IMR-90 (cell line): Measurements from ENCODE around the gene ZMIZ1. TPM values are rescaled to one million over a fixed set of nuclear protein-coding genes. Genes with fewer than 3 reads are reported as not detected.

Experiments
- ATAC-seq: fragments of 200-7000 bp; cut with Tn5 transposase; 2 replicates; pipeline ENCODE4 v1.9.1; 2020; ENCODE audit warnings: low read depth, mild to moderate bottlenecking, moderate library complexity
- BruUV-seq: library from RNA; stranded (reverse); fragments of 400-500 nt; replicated peaks from 2 replicates; lab custom pipeline; 2021; lab: Mats Ljungman, UMichigan
- CTCF ChIA-PET: fragments of 300-600 bp; formaldehyde crosslinking; extraction: SDS; loops from one replicate; lab custom pipeline; 2021; ENCODE audit warnings: antibody characterized with exemption; lab: Yijun Ruan, JAX
- POLR2A ChIA-PET: fragments of 300-600 bp; sonication (Branson Sonifier 250); formaldehyde crosslinking; loops from one replicate; lab custom pipeline; 2022; ENCODE audit warnings: antibody characterized with exemption; ENCODE audit not compliant: unreplicated experiment; lab: Charles Lee
- DNase-seq: peaks from one replicate; pipeline ENCODE4 v3.0.0; 2013
- H2AFZ ChIP-seq: replicated peaks from 2 replicates; pipeline ENCODE3; 2013; ENCODE audit warnings: low read length, mild to moderate bottlenecking; ENCODE audit not compliant: poor library complexity
- H2AK5ac ChIP-seq: 2 replicates; pipeline ENCODE4 v1.6.1; 2013; ENCODE audit warnings: low read depth, low read length, inconsistent platforms
- H2AK9ac ChIP-seq: replicated peaks from 2 replicates; pipeline ENCODE3; 2013; ENCODE audit warnings: mild to moderate bottlenecking, low read depth, low read length, moderate library complexity; ENCODE audit not compliant: poor library complexity
- H2BK120ac ChIP-seq: 2 replicates; pipeline ENCODE4 v1.6.1; 2013; ENCODE audit warnings: low read depth, low read length, inconsistent platforms
- H2BK15ac ChIP-seq: 3 replicates; pipeline ENCODE4 v1.6.1; 2013; ENCODE audit warnings: low read depth, low read length, inconsistent platforms
- H2BK20ac ChIP-seq: 2 replicates; pipeline ENCODE4 v1.6.1; 2013; ENCODE audit warnings: low read depth, mild to moderate bottlenecking, inconsistent platforms, low read length, moderate library complexity
- H2BK5ac ChIP-seq: 2 replicates; pipeline ENCODE4 v1.6.1; 2013; ENCODE audit warnings: mild to moderate bottlenecking, low read depth, low read length, inconsistent platforms; ENCODE audit not compliant: poor library complexity, severe bottlenecking
- H3K14ac ChIP-seq: replicated peaks from 2 replicates; pipeline ENCODE4 v1.6.1; 2013; ENCODE audit warnings: low read depth, low read length, inconsistent platforms
- H3K18ac ChIP-seq: 2 replicates; pipeline ENCODE4 v1.6.1; 2013; ENCODE audit warnings: low read depth, low read length, control low read depth
- H3K23ac ChIP-seq: 2 replicates; pipeline ENCODE4 v1.6.1; 2013; ENCODE audit warnings: low read depth, low read length, inconsistent platforms
- H3K27ac ChIP-seq: 2 replicates; pipeline ENCODE4 v1.5.1; 2013; ENCODE audit warnings: mild to moderate bottlenecking, control low read depth, low read length; ENCODE audit not compliant: insufficient read depth
- H3K27me3 ChIP-seq: 2 replicates; pipeline ENCODE4 v1.6.1; 2013; ENCODE audit warnings: low read length; ENCODE audit not compliant: control insufficient read depth, insufficient read depth
- H3K36me3 ChIP-seq: 2 replicates; pipeline ENCODE4 v1.6.1; 2013; ENCODE audit warnings: low read length, mixed read lengths; ENCODE audit not compliant: control insufficient read depth, insufficient read depth
- H3K4ac ChIP-seq: 2 replicates; pipeline ENCODE4 v1.6.1; 2013; ENCODE audit warnings: low read depth, low read length, inconsistent platforms
- H3K4me1 ChIP-seq: 2 replicates; pipeline ENCODE4 v1.6.1; 2013; ENCODE audit warnings: low read length, mixed read lengths; ENCODE audit not compliant: control insufficient read depth, insufficient read depth
- H3K4me2 ChIP-seq: 2 replicates; pipeline ENCODE4 v1.6.1; 2013; ENCODE audit warnings: low read depth, mild to moderate bottlenecking, control low read depth, low read length, moderate library complexity
- H3K4me3 ChIP-seq: 2 replicates; pipeline ENCODE4 v1.5.1; 2013; ENCODE audit warnings: low read depth, mild to moderate bottlenecking, control low read depth, low read length, moderate library complexity; ENCODE audit not compliant: insufficient read depth
- H3K56ac ChIP-seq: 2 replicates; pipeline ENCODE4 v1.6.1; 2013; ENCODE audit warnings: low read length, inconsistent platforms; ENCODE audit not compliant: insufficient read depth; ENCODE audit errors: extremely low read depth
- H3K79me1 ChIP-seq, 2 experiments: 2 replicates each; pipeline ENCODE4 v1.6.1; 2013; ENCODE audit warnings: low read length in 2 of 2, inconsistent platforms in 1 of 2, low read depth in 1 of 2
- H3K9ac ChIP-seq: 2 replicates; pipeline ENCODE4 v1.6.1; 2013; ENCODE audit warnings: low read depth, low read length, control low read depth
- H3K9me1 ChIP-seq: 2 replicates; pipeline ENCODE4 v1.6.1; 2013; ENCODE audit warnings: low read length, inconsistent platforms; ENCODE audit not compliant: insufficient read depth
- H3K9me3 ChIP-seq: 2 replicates; pipeline ENCODE4 v1.6.1; 2013; ENCODE audit warnings: low read length; ENCODE audit not compliant: control insufficient read depth, insufficient read depth
- H4K20me1 ChIP-seq: 2 replicates; pipeline ENCODE4 v1.6.1; 2013; ENCODE audit warnings: low read length, inconsistent platforms; ENCODE audit not compliant: insufficient read depth
- H4K5ac ChIP-seq: 2 replicates; pipeline ENCODE4 v1.6.1; 2013; ENCODE audit warnings: mild to moderate bottlenecking, low read depth, low read length, control low read depth
- H4K8ac ChIP-seq, 2 experiments: 2 replicates each; pipeline ENCODE4 v1.6.1; 2013; ENCODE audit warnings: low read depth in 2 of 2, low read length in 2 of 2, control low read depth in 1 of 2, inconsistent platforms in 1 of 2
- H4K91ac ChIP-seq: 2 replicates; pipeline ENCODE4 v1.6.1; 2013; ENCODE audit warnings: low read depth, low read length, inconsistent platforms; ENCODE audit not compliant: insufficient read depth
- CHD1 ChIP-seq: IDR thresholded peaks from 2 replicates; pipeline ENCODE4 v1.6.1; 2012; ENCODE audit warnings: low read depth, low read length, improper control_type of control experiment
- NFE2L2 ChIP-seq: fragments of 150-350 bp; IDR thresholded peaks from 2 replicates; pipeline ENCODE4 v1.6.1; 2016; ENCODE audit warnings: low read depth, mild to moderate bottlenecking, low read length
- WGBS, 2 experiments: methylation state at CpG; one replicate each; pipeline versions ENCODE4 v1.1.5 to v1.1.7; 2013; ENCODE audit warnings: missing lambda C conversion rate in 2 of 2; ENCODE audit not compliant: insufficient read length in 1 of 2; ENCODE audit errors: extremely low coverage in 2 of 2; 5-methylcytosine and 5-hydroxymethylcytosine counted together
- dilution Hi-C: fragments of 300-500 bp; cut with HindIII; formaldehyde crosslinking; loops from one replicate; pipeline ENCODE4 v1.14.3; 2018; ENCODE audit warnings: low sequenced_read_pairs; ENCODE audit not compliant: unreplicated experiment
- in situ Hi-C: fragments of 300-500 bp; cut with MboI; formaldehyde crosslinking; loops from 3 replicates; pipeline ENCODE4 v1.14.3; 2019; ENCODE audit warnings: low sequenced_read_pairs, inconsistent platforms, mixed read lengths
- intact Hi-C: fragments of 100-400 bp; cut with micrococcal nuclease; formaldehyde crosslinking; loops from 2 replicates; pipeline ENCODE4 v1.10.0; 2022
- polyA plus RNA-seq, 3 experiments: library from polyadenylated mRNA; depleted of rRNA; stranded (reverse); fragments of >200 nt; gene quantifications; 2 replicates each; pipeline ENCODE4 v1.2.3, GENCODE V29; 2012; ENCODE audit warnings: low replicate concordance in 1 of 3
- total RNA-seq: library from RNA; depleted of rRNA; stranded (reverse); fragments of >200 nt; gene quantifications from 2 replicates; pipeline ENCODE4 v1.2.3, GENCODE V29; 2012

ZMIZ1 gene
- total and polyA plus RNA-seq, 2 of the 4 experiments (the other 2 are of a cell fraction) = 6.6 to 48.7 TPM

- intact Hi-C loops (no loop called here), dilution Hi-C loops (no loop called here), in situ Hi-C loops (no loop called here)
- no peak for TF ChIP-seq CHD1
- TF ChIP-seq NFE2L2 = no peak
- peaks cover 57% of the 10 kb centered on the region for H3K9me1 ChIP-seq
- H3K4me1 ChIP-seq = peaks cover 72% of the 10 kb centered on the region
- H3K4me3 ChIP-seq = no peak overlapping the region
- no peak overlapping the region for H3K56ac ChIP-seq
- H3K4ac ChIP-seq = peak overlapping the region; percentile 98
- H4K8ac ChIP-seq = peak overlapping the region; percentile 88 to 94; a peak in 3 of 4 replicates
- peak overlapping the region; percentile 98 for H2BK120ac ChIP-seq
- no peak overlapping the region for H2AFZ ChIP-seq
- H3K18ac ChIP-seq = no peak overlapping the region
- peak overlapping the region; percentile 99 for H2AK5ac ChIP-seq
- H3K9me3 ChIP-seq = no peaks in the 10 kb centered on the region
- H3K27ac ChIP-seq = peak overlapping the region; percentile 94
- H3K14ac ChIP-seq = peak overlapping the region; percentile 93
- DNase-seq (no peak), ATAC-seq (no peak)
- WGBS, 2 experiments = 91% methylated on average over 9 of the region's 10 CpGs; no CpG with 5 or more reads in 1 of the 2 experiments
- peak overlapping the region; percentile 11 for H2AK9ac ChIP-seq
- peak overlapping the region; percentile 30; the same call in 2 of the 3 replicates for H2BK15ac ChIP-seq
- H3K36me3 ChIP-seq = peaks cover 30% of the 10 kb centered on the region
- CTCF ChIA-PET = no interaction called here
- no peak overlapping the region for H3K9ac ChIP-seq
- no TSS peak for BruUV-seq
- peak overlapping the region; percentile 98 for H4K91ac ChIP-seq
- H3K4me2 ChIP-seq = no peak overlapping the region
- POLR2A ChIA-PET = no interaction called here
- H3K27me3 ChIP-seq = no peaks in the 10 kb centered on the region
- peak overlapping the region; percentile 53; the same call in 1 of the 2 replicates for H3K23ac ChIP-seq
- H2BK5ac ChIP-seq = peak overlapping the region; percentile 100
- H4K5ac ChIP-seq = no peak overlapping the region; the same call in 1 of the 2 replicates
- H2BK20ac ChIP-seq = peak overlapping the region; percentile 99
- peaks cover 43 to 94% of the 10 kb centered on the region in 2 experiments; a peak in 3 of 4 replicates for H3K79me1 ChIP-seq
- peaks cover 2% of the 10 kb centered on the region; the same call in 1 of the 2 replicates for H4K20me1 ChIP-seq
Observed at GRCh38 chr10:79153745-79154144, 85.0 kb downstream of the ZMIZ1 start.
